A673 (cell line): ENCODE data around the gene NPPB. TPM values are rescaled to one million over a fixed set of nuclear protein-coding genes. Genes with fewer than 3 reads are reported as not detected.

ENCODE experiments used
- BruUV-seq: library from RNA; stranded (reverse); fragments of 400-500 nt; replicated peaks from 2 replicates; lab custom pipeline; 2021; lab: Mats Ljungman, UMichigan
- CTCF ChIA-PET: fragments of 300-600 bp; sonication (Branson Sonifier 250); formaldehyde crosslinking; loops from one replicate; lab custom pipeline; 2022; ENCODE audit warnings: antibody characterized with exemption; lab: Charles Lee
- POLR2A ChIA-PET: fragments of 300-600 bp; sonication (Branson Sonifier 250); formaldehyde crosslinking; loops from one replicate; lab custom pipeline; 2022; ENCODE audit warnings: antibody characterized with exemption; ENCODE audit not compliant: low non-redundant PET; lab: Charles Lee
- DNase-seq: peaks from one replicate; pipeline ENCODE4 v3.0.0-alpha.2; 2015; ENCODE audit warnings: low spot score
- H3K27ac ChIP-seq: fragments of 200-600 bp; sonication (generic); 2 replicates; pipeline ENCODE4 v1.5.1; 2016; ENCODE audit warnings: mixed run types, low read depth, mild to moderate bottlenecking, mixed read lengths, antibody characterized with exemption, low read length; ENCODE audit not compliant: poor library complexity, severe bottlenecking
- H3K27me3 ChIP-seq: fragments of 200-600 bp; sonication (generic); replicated peaks from 2 replicates; pipeline ENCODE4 v1.6.1; 2017; ENCODE audit warnings: mixed run types, low read depth, mild to moderate bottlenecking, mixed read lengths, antibody characterized with exemption, low read length; ENCODE audit not compliant: insufficient read depth, poor library complexity
- H3K36me3 ChIP-seq: fragments of 200-600 bp; sonication (generic); 2 replicates; pipeline ENCODE4 v1.6.1; 2016; ENCODE audit warnings: mixed run types, mild to moderate bottlenecking, mixed read lengths, antibody characterized with exemption, low read length; ENCODE audit not compliant: insufficient read depth, poor library complexity, severe bottlenecking
- H3K4me1 ChIP-seq: fragments of 200-600 bp; sonication (generic); 2 replicates; pipeline ENCODE4 v1.6.1; 2017; ENCODE audit warnings: mixed run types, mild to moderate bottlenecking, mixed read lengths, antibody characterized with exemption, low read length; ENCODE audit not compliant: insufficient read depth, poor library complexity, severe bottlenecking
- H3K4me3 ChIP-seq: fragments of 200-600 bp; sonication (generic); 2 replicates; pipeline ENCODE4 v1.5.1; 2016; ENCODE audit warnings: low read depth, mixed run types, mild to moderate bottlenecking, mixed read lengths, low read length; ENCODE audit not compliant: poor library complexity, severe bottlenecking
- H3K9me3 ChIP-seq: fragments of 200-600 bp; sonication (generic); 2 replicates; pipeline ENCODE4 v1.6.1; 2016; ENCODE audit warnings: mixed run types, low read depth, mild to moderate bottlenecking, mixed read lengths, antibody characterized with exemption, low read length; ENCODE audit not compliant: poor library complexity, severe bottlenecking
- CTCF ChIP-seq: fragments of 300-800, 200-600 bp; sonication (generic); conservative IDR thresholded peaks from 2 replicates; pipeline ENCODE4 v1.5.1; 2017; ENCODE audit warnings: low read depth, mild to moderate bottlenecking, antibody characterized with exemption, low read length, moderate library complexity, mixed read lengths
- EZH2 ChIP-seq: fragments of 200-600 bp; sonication (generic); IDR thresholded peaks from 2 replicates; pipeline ENCODE4 v1.6.1; 2017; ENCODE audit warnings: borderline replicate concordance, low read depth, mild to moderate bottlenecking, mixed read lengths, antibody characterized with exemption, low read length; ENCODE audit not compliant: poor library complexity, severe bottlenecking
- intact Hi-C: fragments of 100-400 bp; cut with micrococcal nuclease; formaldehyde crosslinking; loops from one replicate; pipeline ENCODE4 v1.10.0; 2022; ENCODE audit not compliant: unreplicated experiment
- total RNA-seq: library from RNA; stranded (reverse); gene quantifications from 2 replicates; pipeline ENCODE4 v1.2.3, GENCODE V29; 2021

NPPB gene
- total RNA-seq, 1 experiment from 2014 or later, result not detected

- Histone ChIP-seq H3K36me3 (no peaks in the 10 kb centered on the region), H3K27ac (no peak overlapping the region), H3K4me3 (no peak overlapping the region), H3K4me1 (no peaks in the 10 kb centered on the region), H3K9me3 (no peaks in the 10 kb centered on the region), H3K27me3 (peaks cover 70% of the 10 kb centered on the region)
- intact Hi-C loops, result no loop called here
- TF ChIP-seq CTCF, result no peak
- TF ChIP-seq EZH2, result no peak
- ChIA-PET CTCF (no interaction called here), POLR2A (no interaction called here)
- no peak for DNase-seq
- no TSS peak for BruUV-seq
Observed at GRCh38 chr1:11872545-11872944, 13.8 kb upstream of the NPPB start.

DNA sequence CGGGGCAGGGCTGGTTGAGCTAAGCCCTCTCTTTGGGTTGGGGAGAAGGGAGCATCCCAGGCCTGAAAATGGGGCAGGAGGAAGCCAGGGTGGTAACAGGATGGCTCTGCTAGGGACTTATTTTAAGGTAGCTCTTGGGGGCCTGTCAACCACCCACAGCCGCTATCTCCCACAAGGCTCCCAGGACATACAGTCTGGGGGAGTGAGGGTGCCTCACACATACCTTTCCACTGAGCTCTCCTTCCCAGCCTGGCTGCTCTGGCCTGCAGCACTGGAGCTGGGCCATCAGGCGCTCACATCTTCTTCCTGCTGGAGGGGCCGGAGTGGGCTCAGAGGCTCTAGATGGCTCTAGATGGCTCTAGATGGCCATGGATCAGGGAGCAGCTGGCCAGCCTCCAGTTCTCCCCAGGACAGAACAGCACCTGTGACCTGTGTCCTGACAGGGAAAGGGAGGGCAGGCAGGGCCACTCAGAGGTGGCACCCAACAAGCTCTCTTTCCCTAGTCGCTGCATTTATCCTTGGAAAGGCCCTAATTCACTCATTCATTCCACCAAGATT is 11.0 kb upstream of the NPPB start:
- POLR2A ChIA-PET, result no interaction called here
- Histone ChIP-seq H3K27ac (no peak overlapping the region), H3K4me3 (no peak overlapping the region), H3K36me3 (no peaks in the 10 kb centered on the region), H3K4me1 (no peaks in the 10 kb centered on the region), H3K27me3 (peaks cover 66% of the 10 kb centered on the region), H3K9me3 (no peaks in the 10 kb centered on the region)
- TF ChIP-seq EZH2 (no peak), CTCF (no peak)
- intact Hi-C loops, result no loop called here
- no TSS peak for BruUV-seq
- CTCF ChIA-PET, result interaction anchor here (0.6 to 1.0 kb wide), 2 partner anchors 17 to 31 kb away, joined by 3 to 10 read pairs; no protein-coding TSS in a partner anchor
- DNase-seq, result no peak

DNA sequence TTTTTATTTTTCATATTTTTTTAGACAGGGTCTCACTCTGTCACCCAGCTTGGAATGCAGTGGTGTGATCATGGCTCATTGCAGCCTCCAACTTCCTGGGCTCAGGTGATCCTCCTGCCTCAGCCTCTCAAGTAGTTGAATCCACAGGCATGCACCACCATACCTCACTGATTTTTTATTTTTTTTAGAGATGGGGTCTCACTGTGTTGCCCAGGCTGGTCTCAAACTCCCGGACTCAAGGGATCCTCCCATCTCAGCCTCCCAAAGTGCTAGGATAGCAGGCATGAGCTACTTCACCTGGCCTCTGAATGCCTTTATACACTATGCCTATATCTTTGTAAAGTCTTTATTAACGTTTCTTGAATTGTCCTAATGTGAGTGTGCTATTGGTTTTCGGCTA is 10.4 kb upstream of the NPPB start:
- no peak for DNase-seq
- ChIA-PET POLR2A (no interaction called here), CTCF (interaction anchor here (0.6 kb wide), 1 partner anchor 16 kb away, joined by 10 read pairs; no protein-coding TSS in a partner anchor)
- TF ChIP-seq CTCF (no peak), EZH2 (no peak)
- Histone ChIP-seq H3K4me3 (no peak overlapping the region), H3K36me3 (no peaks in the 10 kb centered on the region), H3K27me3 (peaks cover 68% of the 10 kb centered on the region), H3K9me3 (no peaks in the 10 kb centered on the region), H3K4me1 (no peaks in the 10 kb centered on the region), H3K27ac (no peak overlapping the region)
- intact Hi-C loops, result no loop called here
- BruUV-seq, result no TSS peak
